Spleen (tissue), 11 donors: ENCODE measurements around the gene GLYATL1. TPM values are rescaled to one million over a fixed set of nuclear protein-coding genes. Genes with fewer than 3 reads are reported as not detected.

ENCODE experiments used
- DNase-seq: peaks from one replicate; pipeline ENCODE4 v3.0.0-alpha.2; 2020
- H3K27ac ChIP-seq, 8 donors: fragments of 200-600 bp; sonication (generic) in 7 of 8; 1 replicate in 4 of 8; 2 replicates in 4 of 8; pipeline versions ENCODE4 v1.5.0 to v1.8.0; 2016 to 2021; ENCODE audit warnings: inconsistent platforms in 4 of 8, mild to moderate bottlenecking in 4 of 8, moderate library complexity in 1 of 8
- H3K27me3 ChIP-seq, 7 donors: fragments of 200-600 bp; sonication (generic) in 6 of 7; replicated peaks in 1 of 7; 1 replicate in 4 of 7; 2 replicates in 3 of 7; pipeline versions ENCODE4 v1.5.0 to v1.8.0; 2016 to 2021; ENCODE audit warnings: inconsistent platforms in 3 of 7, mild to moderate bottlenecking in 1 of 7
- H3K36me3 ChIP-seq, 6 donors: fragments of 200-600 bp; sonication (generic) in 5 of 6; 1 replicate in 4 of 6; 2 replicates in 2 of 6; pipeline versions ENCODE4 v1.5.0 to v1.8.0; 2016 to 2021; ENCODE audit warnings: inconsistent platforms in 2 of 6
- H3K4me1 ChIP-seq, 6 donors: fragments of 200-600 bp; sonication (generic) in 5 of 6; 1 replicate in 3 of 6; 2 replicates in 3 of 6; pipeline versions ENCODE4 v1.5.0 to v1.8.0; 2016 to 2021; ENCODE audit warnings: inconsistent platforms in 3 of 6
- H3K4me3 ChIP-seq, 8 donors: fragments of 200-600 bp; sonication (generic) in 7 of 8; 1 replicate in 4 of 8; 2 replicates in 4 of 8; pipeline versions ENCODE4 v1.5.0 to v1.8.0; 2016 to 2021; ENCODE audit warnings: inconsistent platforms in 4 of 8, mild to moderate bottlenecking in 4 of 8, moderate library complexity in 2 of 8
- H3K9me3 ChIP-seq, 8 donors: fragments of 200-600 bp; sonication (generic) in 7 of 8; 1 replicate in 4 of 8; 2 replicates in 4 of 8; pipeline versions ENCODE4 v1.5.0 to v1.8.0; 2016 to 2021; ENCODE audit warnings: inconsistent platforms in 4 of 8
- POLR2A ChIP-seq, 3 donors: fragments of 450-650 bp; IDR thresholded peaks; one replicate each; pipeline ENCODE4 v1.5.1; 2017; ENCODE audit warnings: antibody characterized with exemption in 3 of 3, mild to moderate bottlenecking in 1 of 3
- POLR2AphosphoS5 ChIP-seq, 3 donors: sonication (generic); formaldehyde crosslinking; IDR thresholded peaks; one replicate each; pipeline ENCODE4 v1.5.1; 2017; ENCODE audit warnings: antibody characterized with exemption in 3 of 3
- WGBS, 5 donors: extraction: QIAGEN DNeasy Blood & Tissue Kit in 3 of 5; methylation state at CpG; one replicate each; pipeline versions ENCODE4 v1.1.5 to v1.1.7; 2013 to 2018; 5-methylcytosine and 5-hydroxymethylcytosine counted together
- intact Hi-C: fragments of 100-400 bp; cut with DNase I; formaldehyde crosslinking; loops from one replicate; pipeline ENCODE4 v1.15.0; 2023; ENCODE audit warnings: low total_unique reads
- polyA plus RNA-seq, 3 donors: library from polyadenylated mRNA; stranded (reverse); fragments of 200-250 nt; gene quantifications; one replicate each; pipeline ENCODE4 v1.2.1, GENCODE V29; 2013
- total RNA-seq, 7 donors: library from RNA; depleted of rRNA in 3 of 7; stranded (reverse); fragments of >200 nt in 3 of 7; fragmentation: NEBNext Ultra II Directional in 4 of 7; extraction: Animal tissue kit (Norgen Biotek cat#: 25700) in 4 of 7; gene quantifications; one replicate each; pipeline versions ENCODE4 v1.1.0 to v1.2.1, GENCODE V29; 2016 to 2021
- TF ChIP-seq, protein P1 (sequence below), 11 experiments: fragments of 200-600 bp in 7 of 11; fragments of 450-650 bp in 4 of 11; sonication (generic) in 4 of 11; IDR thresholded peaks in 8 of 11; conservative IDR thresholded peaks in 3 of 11; 1 replicate in 7 of 11; 2 replicates in 4 of 11; pipeline versions ENCODE4 v1.4.0 to v1.8.0; 2016 to 2021; ENCODE audit warnings: antibody characterized with exemption in 11 of 11, inconsistent platforms in 4 of 11, mild to moderate bottlenecking in 1 of 11
- donor health status: healthy with polysubstance abuse.
- donor health status: DM: no; HTN: no; CAD: no; lungs with moderate emphysema.
- donor health status: DM: no; HTN: no; CAD: no.
- donor health status: Bipolar disorder and iron deficiency.
- donor health status: healthy.
- donor health status: DM: no; HTN: no; CAD: no.
- donor health status: DM: yes; HTN: yes; CAD: no.

Gene GLYATL1
- total and polyA plus RNA-seq, 10 donors: not detected

DNA sequence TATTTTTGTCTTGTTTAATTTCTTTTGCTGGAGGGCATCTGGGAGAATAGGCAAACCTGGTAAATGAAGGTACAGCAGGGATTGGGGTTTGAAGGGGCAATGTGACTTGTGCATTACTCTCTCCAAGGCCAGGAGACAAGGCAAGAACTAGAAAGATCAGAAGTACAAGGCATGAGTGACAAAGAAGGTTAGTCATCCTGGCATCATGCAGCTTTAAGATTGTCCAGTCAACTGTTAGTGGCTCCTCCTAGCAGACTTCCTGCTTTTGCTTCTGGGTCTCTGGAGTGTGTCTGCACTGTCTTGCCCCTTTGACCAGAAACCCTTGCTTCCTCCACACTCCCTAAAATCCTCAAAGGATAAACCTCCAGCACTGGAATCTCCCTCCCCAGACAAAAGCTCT is 27.2 kb upstream of the GLYATL1 start:
- intact Hi-C loops: no loop called here
- H3K27me3 ChIP-seq: peaks cover 0 to 3% (median 0%) of the 10 kb centered on the region in 7 donors
- TF ChIP-seq POLR2A (IDR thresholded peaks at IDR 0.05): no peak
- TF ChIP-seq, protein P1, sequence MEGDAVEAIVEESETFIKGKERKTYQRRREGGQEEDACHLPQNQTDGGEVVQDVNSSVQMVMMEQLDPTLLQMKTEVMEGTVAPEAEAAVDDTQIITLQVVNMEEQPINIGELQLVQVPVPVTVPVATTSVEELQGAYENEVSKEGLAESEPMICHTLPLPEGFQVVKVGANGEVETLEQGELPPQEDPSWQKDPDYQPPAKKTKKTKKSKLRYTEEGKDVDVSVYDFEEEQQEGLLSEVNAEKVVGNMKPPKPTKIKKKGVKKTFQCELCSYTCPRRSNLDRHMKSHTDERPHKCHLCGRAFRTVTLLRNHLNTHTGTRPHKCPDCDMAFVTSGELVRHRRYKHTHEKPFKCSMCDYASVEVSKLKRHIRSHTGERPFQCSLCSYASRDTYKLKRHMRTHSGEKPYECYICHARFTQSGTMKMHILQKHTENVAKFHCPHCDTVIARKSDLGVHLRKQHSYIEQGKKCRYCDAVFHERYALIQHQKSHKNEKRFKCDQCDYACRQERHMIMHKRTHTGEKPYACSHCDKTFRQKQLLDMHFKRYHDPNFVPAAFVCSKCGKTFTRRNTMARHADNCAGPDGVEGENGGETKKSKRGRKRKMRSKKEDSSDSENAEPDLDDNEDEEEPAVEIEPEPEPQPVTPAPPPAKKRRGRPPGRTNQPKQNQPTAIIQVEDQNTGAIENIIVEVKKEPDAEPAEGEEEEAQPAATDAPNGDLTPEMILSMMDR (IDR thresholded peaks at IDR 0.05 in 8 of 11, conservative IDR thresholded peaks at IDR 0.05 in 3 of 11): no peak
- no peak for TF ChIP-seq POLR2AphosphoS5 (IDR thresholded peaks at IDR 0.05)
- DNase-seq: no peak
- H3K9me3 ChIP-seq: peaks cover 0 to 28% (median 17%) of the 10 kb centered on the region in 8 donors
- H3K4me3 ChIP-seq: no peak overlapping the region
- no peaks in the 10 kb centered on the region for H3K4me1 ChIP-seq
- H3K27ac ChIP-seq: no peak overlapping the region
- H3K36me3 ChIP-seq: no peaks in the 10 kb centered on the region

DNA sequence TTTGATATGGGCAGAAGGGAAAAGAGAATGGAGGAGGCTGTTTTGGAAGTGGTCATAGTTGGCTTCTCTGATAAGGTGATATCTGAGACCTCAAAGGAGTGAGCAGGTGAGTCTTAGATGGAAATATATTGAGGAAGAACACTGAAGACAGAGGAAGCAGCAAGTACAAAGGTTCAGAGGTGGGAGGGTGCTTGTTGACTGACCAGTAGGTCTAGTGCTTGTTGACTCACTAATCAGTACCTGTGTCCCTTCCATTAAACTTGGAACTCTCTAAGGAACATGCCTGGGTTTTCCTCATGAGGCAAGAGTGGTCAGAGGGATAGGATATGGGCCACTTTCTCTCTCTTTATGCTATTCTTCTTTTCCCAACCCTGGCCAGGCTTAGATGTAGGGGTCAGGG is 25.6 kb upstream of the GLYATL1 start:
- Histone ChIP-seq H3K36me3 (no peaks in the 10 kb centered on the region), H3K27me3 (no peaks in the 10 kb centered on the region), H3K4me1 (no peaks in the 10 kb centered on the region), H3K27ac (no peak overlapping the region), H3K4me3 (no peak overlapping the region), H3K9me3 (peaks cover 0 to 36% (median 31%) of the 10 kb centered on the region in 8 donors)
- intact Hi-C loops: no loop called here
- TF ChIP-seq POLR2A (IDR thresholded peaks at IDR 0.05) (no peak), POLR2AphosphoS5 (IDR thresholded peaks at IDR 0.05) (no peak)
- TF ChIP-seq, protein P1 (IDR thresholded peaks at IDR 0.05 in 8 of 11, conservative IDR thresholded peaks at IDR 0.05 in 3 of 11): no peak
- no peak for DNase-seq

DNA sequence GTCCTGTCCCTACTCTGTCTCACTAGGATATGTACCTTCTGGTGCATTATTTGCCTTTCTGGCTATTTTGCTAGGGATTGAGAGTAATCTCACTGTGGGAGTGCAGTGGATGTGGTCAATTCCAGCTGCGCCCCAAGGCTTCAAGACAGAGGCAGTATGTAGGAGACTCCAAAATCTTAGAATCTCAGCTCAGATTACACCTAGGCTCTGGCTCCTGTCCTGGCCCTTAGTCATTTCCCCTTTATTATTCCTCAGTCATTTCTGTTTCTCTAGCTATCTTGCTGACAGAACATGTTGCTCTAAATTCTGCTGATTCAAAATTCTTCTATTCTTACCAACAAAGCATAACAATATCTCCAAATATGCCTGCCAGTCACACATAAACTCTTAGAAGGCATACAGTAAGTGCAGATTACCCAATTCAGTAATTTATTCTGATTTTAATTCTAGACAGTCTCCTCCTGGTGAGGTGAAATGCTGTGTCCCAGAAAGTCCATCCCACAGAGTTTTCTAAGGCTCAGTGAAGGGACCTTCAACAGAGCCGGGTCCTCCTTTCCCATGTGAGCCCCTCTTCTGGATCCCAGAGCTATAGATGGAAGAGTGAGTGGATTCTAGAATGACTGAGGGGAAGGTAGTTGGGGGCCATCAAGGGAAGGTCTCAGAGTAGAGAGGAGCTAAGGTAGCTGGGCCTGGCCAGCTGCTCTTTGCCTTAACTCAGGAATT is 24.3 kb upstream of the GLYATL1 start:
- TF ChIP-seq, protein P1 (IDR thresholded peaks at IDR 0.05 in 8 of 11, conservative IDR thresholded peaks at IDR 0.05 in 3 of 11): no peak
- no peak for TF ChIP-seq POLR2A (IDR thresholded peaks at IDR 0.05)
- TF ChIP-seq POLR2AphosphoS5 (IDR thresholded peaks at IDR 0.05): no peak
- H3K27me3 ChIP-seq: no peaks in the 10 kb centered on the region
- WGBS, 5 donors: 89 to 98% (median 94%) methylated on average over 2 of the region's 2 CpGs
- intact Hi-C loops: no loop called here
- no peak overlapping the region for H3K4me3 ChIP-seq
- H3K4me1 ChIP-seq: no peaks in the 10 kb centered on the region
- peaks cover 0 to 38% (median 33%) of the 10 kb centered on the region in 8 donors for H3K9me3 ChIP-seq
- H3K36me3 ChIP-seq: no peaks in the 10 kb centered on the region
- DNase-seq: no peak
- H3K27ac ChIP-seq: no peak overlapping the region

DNA sequence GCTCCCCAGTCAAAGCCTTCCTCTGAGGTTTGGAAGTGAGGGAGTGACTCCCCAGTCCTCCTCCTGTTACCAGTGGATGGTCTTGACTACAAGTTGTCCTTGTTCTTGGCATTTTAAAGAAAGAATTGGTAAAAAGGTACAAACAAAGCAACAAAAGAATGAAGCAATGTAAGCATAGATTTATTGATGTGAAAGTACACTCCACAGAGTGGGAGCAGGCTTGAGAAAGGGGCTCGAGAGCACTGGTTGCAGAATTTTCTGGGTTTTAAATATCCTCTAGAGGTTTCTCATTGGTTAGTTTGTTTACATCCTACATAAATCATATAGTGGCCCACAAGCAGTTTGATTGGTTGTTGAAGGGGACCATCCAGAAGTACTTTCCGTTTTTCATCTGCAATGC is 22.7 kb upstream of the GLYATL1 start:
- intact Hi-C loops: no loop called here
- H3K9me3 ChIP-seq: peaks cover 0 to 38% (median 33%) of the 10 kb centered on the region in 8 donors
- no peak for DNase-seq

More for the DNA sequence above, 22.7 kb upstream of the GLYATL1 start:
- no peaks in the 10 kb centered on the region for H3K4me1 ChIP-seq
- WGBS, 5 donors: 80 to 94% (median 82%) methylated on average over 2 of the region's 2 CpGs
- TF ChIP-seq POLR2A (IDR thresholded peaks at IDR 0.05) (no peak), POLR2AphosphoS5 (IDR thresholded peaks at IDR 0.05) (no peak)
- TF ChIP-seq, protein P1 (IDR thresholded peaks at IDR 0.05 in 8 of 11, conservative IDR thresholded peaks at IDR 0.05 in 3 of 11): no peak
- H3K27me3 ChIP-seq: no peaks in the 10 kb centered on the region
- no peak overlapping the region for H3K4me3 ChIP-seq
- no peaks in the 10 kb centered on the region for H3K36me3 ChIP-seq
- no peak overlapping the region for H3K27ac ChIP-seq
